BJ (cell line): ENCODE measurements around the gene SLC17A3. TPM values are rescaled to one million over a fixed set of nuclear protein-coding genes. Genes with fewer than 3 reads are reported as not detected.

ENCODE experiments used
- CTCF ChIA-PET: fragments of 350-600 bp; formaldehyde crosslinking; extraction: SDS; loops from one replicate; lab custom pipeline; 2021; ENCODE audit warnings: antibody characterized with exemption, inconsistent platforms; lab: Yijun Ruan, JAX
- POLR2A ChIA-PET: fragments of 300-600 bp; sonication (Branson Sonifier 250); formaldehyde crosslinking; extraction: SDS; loops from one replicate; lab custom pipeline; 2021; ENCODE audit warnings: antibody characterized with exemption; lab: Charles Lee
- DNase-seq: peaks from one replicate; pipeline ENCODE4 v3.0.0-alpha.2; 2011; ENCODE audit warnings: low read depth
- H3K27me3 ChIP-seq: 2 replicates; pipeline ENCODE4 v1.6.0; 2011; ENCODE audit warnings: low read length; ENCODE audit not compliant: control insufficient read depth, insufficient read depth
- H3K36me3 ChIP-seq: 2 replicates; pipeline ENCODE4 v1.5.1; 2011; ENCODE audit warnings: low read length; ENCODE audit not compliant: control insufficient read depth, insufficient read depth
- H3K4me3 ChIP-seq: 2 replicates; pipeline ENCODE4 v1.5.1; 2011; ENCODE audit warnings: low read depth, mild to moderate bottlenecking, control low read depth, low read length
- CTCF ChIP-seq: IDR thresholded peaks from 2 replicates; pipeline ENCODE4 v1.5.1; 2011; ENCODE audit warnings: low read depth, mild to moderate bottlenecking, control low read depth, inconsistent platforms, low read length, moderate library complexity; ENCODE audit not compliant: insufficient read depth
- polyA plus RNA-seq: library from polyadenylated mRNA; depleted of rRNA; stranded (reverse); fragments of >200 nt; gene quantifications from 2 replicates; pipeline ENCODE4 v1.2.3, GENCODE V29; 2011

SLC17A3 gene
- polyA plus RNA-seq, 1 experiment: not detected

- Histone ChIP-seq H3K36me3 (no peaks in the 10 kb centered on the region), H3K4me3 (no peak overlapping the region), H3K27me3 (no peaks in the 10 kb centered on the region)
- ChIA-PET POLR2A (no interaction called here), CTCF (no interaction called here)
- TF ChIP-seq CTCF: no peak
- no peak for DNase-seq
Observed at GRCh38 chr6:25863360-25863759, 10.7 kb downstream of the SLC17A3 start.

GRCh38 chr6:25862199-25862598, 11.8 kb downstream of the SLC17A3 start:
- Histone ChIP-seq H3K4me3 (no peak overlapping the region), H3K27me3 (no peaks in the 10 kb centered on the region), H3K36me3 (no peaks in the 10 kb centered on the region)
- DNase-seq: no peak
- ChIA-PET POLR2A (no interaction called here), CTCF (no interaction called here)
- no peak for TF ChIP-seq CTCF

- Histone ChIP-seq H3K4me3 (no peak overlapping the region), H3K27me3 (no peaks in the 10 kb centered on the region), H3K36me3 (no peaks in the 10 kb centered on the region)
- POLR2A ChIA-PET: no interaction called here
- no peak for DNase-seq
- CTCF ChIA-PET: no interaction called here
- no peak for TF ChIP-seq CTCF
Observed at GRCh38 chr6:25852756-25853155, 21.3 kb downstream of the SLC17A3 start.

- CTCF ChIA-PET: no interaction called here
- DNase-seq: no peak
- no peak for TF ChIP-seq CTCF
- H3K36me3 ChIP-seq: no peaks in the 10 kb centered on the region
- POLR2A ChIA-PET: no interaction called here
- no peaks in the 10 kb centered on the region for H3K27me3 ChIP-seq
- H3K4me3 ChIP-seq: no peak overlapping the region
Observed at GRCh38 chr6:25851961-25852360, 22.1 kb downstream of the SLC17A3 start.

GRCh38 chr6:25844518-25844917, 29.5 kb downstream of the SLC17A3 start:
- H3K4me3 ChIP-seq: no peak overlapping the region
- no peak for DNase-seq
- H3K27me3 ChIP-seq: no peaks in the 10 kb centered on the region; the same call in 1 of the 2 replicates
- ChIA-PET CTCF (no interaction called here), POLR2A (no interaction called here)
- TF ChIP-seq CTCF: no peak
- H3K36me3 ChIP-seq: no peaks in the 10 kb centered on the region
